Panc1 (cell line): ENCODE measurements around the gene RYK.

Source experiments
- CTCF ChIP-seq: fragments of 450-650 bp; IDR thresholded peaks from 2 replicates; pipeline ENCODE4 v1.5.1; 2017; ENCODE audit warnings: mild to moderate bottlenecking
- TCF7L2 ChIP-seq: IDR thresholded peaks from 2 replicates; pipeline ENCODE4 v1.6.1; 2011; ENCODE audit warnings: mild to moderate bottlenecking, low read depth, low read length, inconsistent platforms

- TF ChIP-seq CTCF (no peak), TCF7L2 (no peak)
Observed at GRCh38 chr3:134249935-134250716, 533 bp downstream of the RYK start.
